ENCODE measurements around the gene SCYGR1.
"Not testable (repeated sequence)": the region's sequence is repeated elsewhere in the genome, so short reads cannot be mapped to it uniquely, and the experiment has no call there.

SCYGR1 gene, protein sequence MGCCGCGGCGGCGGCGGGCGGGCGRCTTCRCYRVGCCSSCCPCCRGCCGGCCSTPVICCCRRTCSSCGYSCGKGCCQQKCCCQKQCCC

DNA sequence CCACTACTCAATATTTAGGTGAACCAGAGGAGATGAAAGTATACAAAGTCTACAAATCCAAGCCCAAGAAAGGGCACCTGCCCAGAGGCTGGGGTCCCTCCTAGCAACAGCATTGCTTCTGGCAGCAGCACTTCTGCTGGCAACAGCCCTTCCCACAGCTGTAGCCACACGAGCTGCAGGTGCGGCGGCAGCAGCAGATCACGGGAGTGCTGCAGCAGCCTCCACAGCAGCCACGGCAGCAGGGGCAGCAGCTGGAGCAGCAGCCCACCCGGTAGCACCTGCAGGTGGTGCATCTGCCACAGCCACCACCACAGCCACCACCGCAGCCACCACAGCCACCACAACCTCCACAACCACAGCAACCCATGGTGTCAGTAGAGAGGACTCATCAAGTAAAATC is at the start of gene SCYGR1:
Gene SCYGR1, minus strand, starts transcription at position 367 of the 400 bp plus-strand sequence. Its CDS starts 0 bp downstream, at position 367.
- DNase-seq (ENCODE audit: low read depth): not testable (repeated sequence)

DNA sequence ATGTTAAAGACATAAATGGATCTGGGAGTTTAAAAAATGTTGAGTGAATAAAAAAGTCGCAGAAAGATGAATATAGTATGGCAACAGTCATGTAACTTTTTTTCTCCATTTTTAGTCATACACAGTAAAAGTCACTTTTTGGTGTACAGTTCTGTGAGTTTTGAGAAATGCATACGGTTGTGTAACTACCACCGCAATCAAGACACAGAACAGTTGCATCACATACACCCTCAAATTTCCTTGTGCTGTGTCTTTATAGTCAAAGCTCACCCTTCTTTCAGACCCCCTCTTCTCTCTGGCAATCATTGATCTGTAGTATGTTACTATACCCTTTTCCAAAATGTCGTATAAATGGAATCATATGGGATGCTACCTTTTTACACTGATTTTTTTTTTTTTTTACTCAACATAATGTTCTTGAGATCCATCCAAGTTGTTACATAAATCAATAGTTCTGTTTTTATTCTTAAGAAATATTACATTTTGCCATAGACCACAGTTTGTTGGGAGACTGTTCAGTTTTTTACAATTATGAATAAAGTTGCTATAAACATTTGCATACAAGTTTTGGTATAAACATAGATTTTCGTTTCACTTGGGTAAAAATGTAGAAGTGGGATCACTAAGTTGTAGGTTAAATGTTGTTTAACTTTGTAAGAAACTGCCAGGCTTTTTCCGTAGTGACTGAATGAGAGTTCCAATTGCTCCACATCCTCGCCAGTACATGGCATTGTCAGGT is 48.9 kb upstream of the SCYGR1 start:
- H3K4me3 ChIP-seq (ENCODE audit: low read depth, low read length): no peak overlapping the region
- TF ChIP-seq, protein P1, sequence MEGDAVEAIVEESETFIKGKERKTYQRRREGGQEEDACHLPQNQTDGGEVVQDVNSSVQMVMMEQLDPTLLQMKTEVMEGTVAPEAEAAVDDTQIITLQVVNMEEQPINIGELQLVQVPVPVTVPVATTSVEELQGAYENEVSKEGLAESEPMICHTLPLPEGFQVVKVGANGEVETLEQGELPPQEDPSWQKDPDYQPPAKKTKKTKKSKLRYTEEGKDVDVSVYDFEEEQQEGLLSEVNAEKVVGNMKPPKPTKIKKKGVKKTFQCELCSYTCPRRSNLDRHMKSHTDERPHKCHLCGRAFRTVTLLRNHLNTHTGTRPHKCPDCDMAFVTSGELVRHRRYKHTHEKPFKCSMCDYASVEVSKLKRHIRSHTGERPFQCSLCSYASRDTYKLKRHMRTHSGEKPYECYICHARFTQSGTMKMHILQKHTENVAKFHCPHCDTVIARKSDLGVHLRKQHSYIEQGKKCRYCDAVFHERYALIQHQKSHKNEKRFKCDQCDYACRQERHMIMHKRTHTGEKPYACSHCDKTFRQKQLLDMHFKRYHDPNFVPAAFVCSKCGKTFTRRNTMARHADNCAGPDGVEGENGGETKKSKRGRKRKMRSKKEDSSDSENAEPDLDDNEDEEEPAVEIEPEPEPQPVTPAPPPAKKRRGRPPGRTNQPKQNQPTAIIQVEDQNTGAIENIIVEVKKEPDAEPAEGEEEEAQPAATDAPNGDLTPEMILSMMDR (IDR thresholded peaks at IDR 0.05; ENCODE audit: control insufficient read depth, extremely low read depth, insufficient read depth): no peak
- no peak for DNase-seq (ENCODE audit: low read depth)

More for the DNA sequence above, at the start of gene SCYGR1:
- H3K4me3 ChIP-seq (ENCODE audit: low read depth, low read length): not testable (repeated sequence)

DNA sequence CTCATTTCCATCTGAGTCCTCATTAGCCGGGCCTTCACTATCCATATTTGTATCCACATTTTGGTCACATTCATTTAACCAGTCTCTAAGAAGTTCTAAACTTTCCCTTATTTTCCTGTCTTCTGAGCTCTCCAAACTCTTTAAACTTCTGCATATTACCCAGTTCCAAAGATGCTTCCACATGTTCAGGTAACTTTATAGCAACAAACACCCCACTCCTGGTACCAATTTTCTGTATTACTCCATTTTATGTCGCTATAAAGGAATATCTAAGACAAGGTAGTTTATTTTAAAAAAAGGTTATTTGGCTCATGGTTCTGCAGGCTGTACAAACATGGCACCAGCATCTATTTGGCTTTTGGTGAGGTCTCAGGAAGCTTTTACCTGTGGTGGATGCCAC is 45.4 kb upstream of the SCYGR1 start:
- TF ChIP-seq, protein P1 (IDR thresholded peaks at IDR 0.05; ENCODE audit: control insufficient read depth, extremely low read depth, insufficient read depth): no peak
- no peak for DNase-seq (ENCODE audit: low read depth)
- no peak overlapping the region for H3K4me3 ChIP-seq (ENCODE audit: low read depth, low read length)

DNA sequence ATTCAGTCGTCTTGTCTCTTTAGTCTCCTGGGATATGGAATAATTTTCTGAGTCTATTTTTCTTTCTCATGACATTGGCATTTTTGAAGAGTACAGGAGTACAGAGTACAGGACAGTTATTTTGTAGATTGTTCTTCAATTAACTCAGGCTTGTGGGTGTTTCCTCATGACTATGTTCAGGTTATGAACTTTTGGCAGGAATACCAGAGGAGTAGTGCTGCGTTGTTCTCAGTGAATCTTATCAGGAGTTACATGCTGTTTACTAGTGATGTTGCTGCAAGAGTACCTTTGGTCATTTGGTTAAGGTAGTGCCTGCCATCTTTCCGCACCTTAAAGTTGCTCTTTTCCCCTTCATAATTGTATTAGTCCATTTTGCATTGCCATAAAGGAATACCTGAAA is 42.9 kb upstream of the SCYGR1 start:
- TF ChIP-seq, protein P1 (IDR thresholded peaks at IDR 0.05; ENCODE audit: control insufficient read depth, extremely low read depth, insufficient read depth): no peak
- no peak for DNase-seq (ENCODE audit: low read depth)
- H3K4me3 ChIP-seq (ENCODE audit: low read depth, low read length): no peak overlapping the region

- TF ChIP-seq, protein P1 (IDR thresholded peaks at IDR 0.05; ENCODE audit: control insufficient read depth, extremely low read depth, insufficient read depth): no peak
- no peak overlapping the region for H3K4me3 ChIP-seq (ENCODE audit: low read depth, low read length)
- no peak for DNase-seq (ENCODE audit: low read depth)
Observed at GRCh38 chr2:227428731-227429285, 41.1 kb upstream of the SCYGR1 start.

DNA sequence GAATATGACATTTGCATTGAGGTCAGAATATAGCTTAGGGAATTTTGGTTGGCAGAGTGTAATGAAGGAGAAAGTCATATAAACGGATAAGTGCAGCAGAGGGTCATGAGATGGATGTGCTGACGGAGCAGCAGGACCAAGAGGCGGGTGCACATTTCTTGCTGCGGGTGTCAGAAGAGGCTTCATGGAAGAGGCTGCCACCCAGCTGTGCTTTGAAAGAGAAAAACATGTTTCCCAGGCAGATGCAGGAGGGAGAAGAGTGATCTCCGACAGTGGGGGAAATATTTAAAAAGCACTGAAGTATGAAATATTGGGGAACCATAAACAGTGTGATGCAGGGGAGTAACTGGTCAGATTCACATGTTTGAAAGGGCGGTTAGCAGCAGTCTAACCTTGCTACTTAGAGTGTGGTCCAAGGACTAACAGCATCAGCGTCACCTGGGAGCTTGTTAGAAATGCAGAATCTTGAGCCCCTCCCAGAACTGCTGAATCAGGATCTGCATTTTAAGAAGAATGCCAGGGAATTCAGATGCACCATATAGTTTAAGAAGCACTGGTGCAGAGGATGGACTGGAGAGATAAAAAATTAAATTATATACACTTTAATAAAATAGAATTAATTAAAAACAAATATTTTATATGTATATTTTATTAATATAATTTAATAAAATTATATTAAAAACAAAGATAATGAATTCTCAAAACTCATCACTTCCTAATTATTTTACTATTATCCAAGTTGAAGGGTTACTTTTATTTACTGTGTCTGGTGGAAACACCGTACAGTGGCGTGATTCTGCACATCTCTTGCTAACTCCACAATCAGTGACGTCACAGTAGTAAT is 36.1 kb upstream of the SCYGR1 start:
- TF ChIP-seq, protein P1 (IDR thresholded peaks at IDR 0.05; ENCODE audit: control insufficient read depth, extremely low read depth, insufficient read depth): no peak
- no peak for DNase-seq (ENCODE audit: low read depth)
- H3K4me3 ChIP-seq (ENCODE audit: low read depth, low read length): no peak overlapping the region
